IgD-negative memory B cell (primary cell): Measurements from ENCODE around the gene DNAL1. TPM values are rescaled to one million over a fixed set of nuclear protein-coding genes. Genes with fewer than 3 reads are reported as not detected.

Experiments used
- H3K27ac Mint-ChIP-seq, 3 donors: one replicate each; pipeline ENCODE4 v1.8.0; 2020 to 2022; ENCODE audit warnings: mild to moderate bottlenecking in 3 of 3, mixed read lengths in 3 of 3, moderate library complexity in 1 of 3
- H3K27me3 Mint-ChIP-seq: one replicate; pipeline ENCODE4 v1.8.0; 2021; ENCODE audit warnings: mixed read lengths
- H3K36me3 Mint-ChIP-seq: one replicate; pipeline ENCODE4 v1.8.0; 2020; ENCODE audit warnings: mild to moderate bottlenecking, mixed read lengths
- H3K4me1 Mint-ChIP-seq, 3 donors: one replicate each; pipeline ENCODE4 v1.8.0; 2020 to 2022; ENCODE audit warnings: mixed read lengths in 3 of 3, mild to moderate bottlenecking in 1 of 3
- H3K4me3 Mint-ChIP-seq, 4 donors: one replicate each; pipeline ENCODE4 v1.8.0; 2020 to 2022; ENCODE audit warnings: mild to moderate bottlenecking in 4 of 4, mixed read lengths in 4 of 4, moderate library complexity in 3 of 4
- H3K9me3 Mint-ChIP-seq, 3 donors: one replicate each; pipeline ENCODE4 v1.8.0; 2020 to 2021; ENCODE audit warnings: mixed read lengths in 3 of 3, mild to moderate bottlenecking in 1 of 3
- polyA plus RNA-seq: library from polyadenylated mRNA; unstranded; fragments of 300-500 nt; fragmentation: Illumina TruSeq; gene quantifications from one replicate; pipeline ENCODE4 v1.2.3, GENCODE V29; 2021

DNAL1 gene
- polyA plus RNA-seq, 1 donor from 2014 or later = 3.9 TPM

GRCh38 chr14:73732006-73732405, 87.2 kb downstream of the DNAL1 start:
- Mint-ChIP-seq H3K4me1 (peaks cover 8 to 23% (median 13%) of the 10 kb centered on the region in 3 donors), H3K27me3 (no peaks in the 10 kb centered on the region), H3K27ac (peak overlapping the region in 1 of 3 donors; percentile 68), H3K36me3 (peaks cover 3% of the 10 kb centered on the region), H3K4me3 (no peak overlapping the region), H3K9me3 (peaks cover 0 to 2% (median 0%) of the 10 kb centered on the region in 3 donors)

DNA sequence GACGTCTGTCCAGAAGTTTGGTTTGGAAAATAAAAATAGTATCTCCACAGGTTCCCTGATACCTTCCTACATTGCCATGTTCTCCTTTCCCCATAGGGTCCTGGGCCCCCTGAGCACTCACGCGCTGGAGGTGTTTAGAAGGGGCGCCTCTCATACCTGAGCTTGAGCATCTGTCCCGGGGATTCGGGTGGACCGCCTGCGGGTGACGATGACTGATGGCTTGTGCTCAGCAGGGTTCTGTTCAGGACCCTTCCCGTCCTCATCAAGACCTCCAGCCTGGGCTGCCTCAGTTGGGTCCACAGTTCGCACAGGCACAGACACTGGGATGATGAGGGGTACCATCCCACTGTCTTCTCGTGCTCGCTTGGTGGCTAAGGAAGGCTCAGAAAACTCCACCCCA, 92.1 kb downstream of the DNAL1 start:
- H3K27ac Mint-ChIP-seq = peak overlapping the region in 2 of 3 donors; percentile 10 to 82
- H3K36me3 Mint-ChIP-seq = peaks cover 3% of the 10 kb centered on the region
- H3K9me3 Mint-ChIP-seq = no peaks in the 10 kb centered on the region
- peaks cover 11 to 18% (median 15%) of the 10 kb centered on the region in 3 donors for H3K4me1 Mint-ChIP-seq
- no peak overlapping the region for H3K4me3 Mint-ChIP-seq
- no peaks in the 10 kb centered on the region for H3K27me3 Mint-ChIP-seq

- peak overlapping the region in 1 of 4 donors; percentile 34 for H3K4me3 Mint-ChIP-seq
- H3K4me1 Mint-ChIP-seq = peaks cover 29 to 32% (median 31%) of the 10 kb centered on the region in 3 donors
Observed at GRCh38 chr14:73738518-73739173, 93.9 kb downstream of the DNAL1 start.

DNA sequence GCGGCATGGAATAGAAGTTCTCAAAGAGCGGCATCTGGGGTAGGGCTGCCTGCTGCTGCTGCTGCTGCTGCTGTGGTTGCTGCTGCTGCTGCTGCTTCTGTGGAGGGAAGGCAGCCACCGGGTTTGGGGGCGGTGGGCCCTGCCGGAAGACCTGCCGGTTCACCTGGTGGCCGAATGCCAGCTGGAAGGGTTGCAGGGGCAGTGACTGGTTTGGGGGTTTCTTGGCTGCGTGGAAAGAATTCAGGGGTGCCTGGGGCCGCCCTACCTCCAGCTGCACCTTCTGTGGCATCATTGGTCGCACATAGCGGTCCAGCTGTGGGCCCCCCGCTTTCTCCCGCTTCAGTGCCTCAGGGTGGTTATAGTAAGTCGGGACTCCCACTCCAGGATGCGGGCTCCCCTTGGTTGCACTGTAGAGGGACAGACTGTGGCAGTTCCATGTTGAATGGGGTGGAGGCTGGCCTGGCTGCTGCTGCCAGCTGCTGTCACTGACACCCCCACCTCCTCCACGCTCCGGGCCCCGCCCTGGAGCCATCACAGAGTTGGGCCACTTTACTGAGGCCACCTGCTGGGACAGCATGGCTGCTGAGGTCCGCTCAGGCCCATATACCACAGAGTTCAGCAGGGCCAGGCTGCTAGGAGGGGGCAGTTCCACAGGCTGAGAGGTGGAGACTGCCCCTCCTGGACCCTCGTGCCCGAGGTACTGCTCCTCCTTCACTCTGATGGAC, 94.5 kb downstream of the DNAL1 start:
- Mint-ChIP-seq H3K36me3 (peaks cover 3% of the 10 kb centered on the region), H3K4me1 (peaks cover 34 to 38% (median 36%) of the 10 kb centered on the region in 3 donors), H3K9me3 (no peaks in the 10 kb centered on the region), H3K27ac (peak overlapping the region in 1 of 3 donors; percentile 67), H3K27me3 (no peaks in the 10 kb centered on the region), H3K4me3 (peak overlapping the region in 1 of 4 donors; percentile 34)

More at GRCh38 chr14:73738518-73739173, 93.9 kb downstream of the DNAL1 start:
- H3K36me3 Mint-ChIP-seq = peaks cover 3% of the 10 kb centered on the region
- H3K27me3 Mint-ChIP-seq = no peaks in the 10 kb centered on the region
- peak overlapping the region in 2 of 3 donors; percentile 51 to 59 for H3K27ac Mint-ChIP-seq
- H3K9me3 Mint-ChIP-seq = no peaks in the 10 kb centered on the region

- H3K27me3 Mint-ChIP-seq = no peaks in the 10 kb centered on the region
- no peaks in the 10 kb centered on the region for H3K36me3 Mint-ChIP-seq
- H3K4me3 Mint-ChIP-seq = peak overlapping the region in 2 of 4 donors; percentile 51 to 68
- H3K27ac Mint-ChIP-seq = peak overlapping the region; percentile 13 to 87 (median 23)
- peaks cover 38 to 44% (median 41%) of the 10 kb centered on the region in 3 donors for H3K4me1 Mint-ChIP-seq
- no peaks in the 10 kb centered on the region for H3K9me3 Mint-ChIP-seq
Observed at GRCh38 chr14:73739899-73740617, 95.3 kb downstream of the DNAL1 start.

GRCh38 chr14:73740618-73741326, 96.0 kb downstream of the DNAL1 start:
- no peaks in the 10 kb centered on the region for H3K27me3 Mint-ChIP-seq
- H3K27ac Mint-ChIP-seq = peak overlapping the region; percentile 39 to 92 (median 87)
- H3K4me3 Mint-ChIP-seq = peak overlapping the region; percentile 68 to 89 (median 85)
- H3K9me3 Mint-ChIP-seq = no peaks in the 10 kb centered on the region
- peaks cover 44 to 52% (median 45%) of the 10 kb centered on the region in 3 donors for H3K4me1 Mint-ChIP-seq
- no peaks in the 10 kb centered on the region for H3K36me3 Mint-ChIP-seq

DNA sequence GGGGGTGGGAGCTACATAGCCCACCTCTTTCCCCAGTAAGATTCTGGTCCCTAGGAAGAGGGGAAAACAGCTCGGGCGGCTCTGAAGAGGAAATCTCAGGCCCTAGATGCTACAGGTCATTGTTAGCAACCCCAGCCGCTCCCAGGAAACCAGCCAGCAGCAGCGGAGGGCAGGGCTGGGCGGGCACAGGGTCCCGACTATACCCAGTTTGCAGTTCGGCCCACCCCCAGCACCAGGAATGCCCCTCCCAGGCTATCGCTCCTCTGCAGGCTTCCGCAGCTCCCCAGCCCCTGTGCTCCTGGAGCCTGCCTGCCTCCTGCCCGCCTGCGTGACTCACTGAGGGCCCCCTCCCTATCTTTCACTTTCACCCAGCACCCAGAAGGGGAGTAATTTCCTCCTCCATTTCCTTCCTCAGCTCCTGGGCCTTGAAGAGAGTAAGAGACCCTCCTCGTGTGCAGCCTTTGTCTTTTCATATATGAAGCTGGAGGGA, 96.6 kb downstream of the DNAL1 start:
- Mint-ChIP-seq H3K4me3 (peak overlapping the region; percentile 68 to 89 (median 85)), H3K4me1 (peaks cover 44 to 55% (median 48%) of the 10 kb centered on the region in 3 donors), H3K27me3 (no peaks in the 10 kb centered on the region), H3K9me3 (no peaks in the 10 kb centered on the region), H3K36me3 (no peaks in the 10 kb centered on the region), H3K27ac (peak overlapping the region; percentile 87 to 92 (median 87))

DNA sequence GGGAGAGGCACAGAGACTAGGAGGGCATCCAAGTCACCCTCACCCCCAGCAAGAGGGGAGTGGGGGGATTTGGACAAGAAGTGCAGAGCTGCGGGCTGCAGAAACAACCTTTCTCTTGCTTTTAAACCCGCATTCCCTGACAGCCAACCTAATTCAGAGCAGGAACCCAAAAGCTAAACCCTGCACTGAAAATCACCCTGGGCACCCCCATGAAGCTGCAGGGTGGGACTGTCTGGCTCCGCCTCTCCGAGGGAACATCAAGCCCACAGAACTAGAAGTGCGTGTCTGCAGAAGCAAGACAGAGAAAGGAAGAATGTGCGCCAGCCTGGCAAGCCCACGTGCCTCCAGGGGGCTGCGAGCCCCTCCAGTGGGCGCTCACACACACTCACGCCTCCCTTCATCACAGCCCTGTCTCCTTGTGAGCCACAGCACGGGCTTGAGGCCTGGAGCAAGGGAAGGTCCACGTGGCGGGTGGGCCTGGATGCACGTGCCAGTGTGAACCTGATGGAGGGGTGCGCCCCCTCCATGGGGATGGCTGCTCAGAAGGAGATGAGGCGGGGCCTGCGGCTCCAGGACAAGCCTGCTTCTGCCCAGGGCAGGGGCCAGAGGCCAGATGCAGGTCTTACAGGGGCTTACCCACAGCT, 97.2 kb downstream of the DNAL1 start:
- H3K9me3 Mint-ChIP-seq = no peaks in the 10 kb centered on the region
- H3K4me1 Mint-ChIP-seq = peaks cover 45 to 61% (median 53%) of the 10 kb centered on the region in 3 donors
- H3K36me3 Mint-ChIP-seq = no peaks in the 10 kb centered on the region
- H3K4me3 Mint-ChIP-seq = peak overlapping the region; percentile 68 to 90 (median 86)
- peak overlapping the region; percentile 87 to 93 (median 92) for H3K27ac Mint-ChIP-seq
- H3K27me3 Mint-ChIP-seq = no peaks in the 10 kb centered on the region

DNA sequence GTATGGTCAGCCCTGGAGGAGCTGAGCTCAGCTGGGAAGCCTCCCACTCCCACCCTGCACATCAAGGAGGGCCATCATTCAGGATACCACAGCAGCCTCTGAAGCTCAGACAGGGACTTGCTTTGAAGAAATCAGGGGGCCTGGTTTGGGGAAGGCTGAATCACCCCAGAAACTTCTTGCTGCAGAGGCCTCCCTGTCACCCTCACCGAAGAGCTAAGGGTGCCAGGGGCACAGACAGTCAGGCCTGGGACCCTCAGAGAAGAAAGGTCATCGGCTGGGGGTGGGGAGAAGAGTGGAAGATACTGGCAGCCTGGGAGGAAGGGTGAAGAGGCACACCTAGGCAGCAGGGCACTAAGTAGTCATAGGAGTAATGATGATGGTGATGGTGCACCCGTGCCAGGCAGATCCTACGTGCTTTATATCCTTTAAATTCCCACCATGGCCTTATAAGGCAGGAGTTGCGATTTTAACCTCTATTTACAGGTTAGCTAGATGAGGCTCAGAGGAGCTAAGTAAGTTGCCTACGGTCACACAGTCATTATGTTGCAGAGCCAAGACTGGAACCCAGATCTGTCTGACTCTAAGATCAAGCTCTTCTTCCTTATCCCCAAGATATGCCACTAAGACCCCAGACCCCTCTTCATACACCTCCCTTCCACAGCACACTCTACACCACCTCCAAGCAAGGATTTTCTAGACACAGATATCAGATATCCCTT, 97.9 kb downstream of the DNAL1 start:
- H3K27ac Mint-ChIP-seq = peak overlapping the region; percentile 87 to 95 (median 93)
- peaks cover 52 to 68% (median 58%) of the 10 kb centered on the region in 3 donors for H3K4me1 Mint-ChIP-seq
- no peaks in the 10 kb centered on the region for H3K27me3 Mint-ChIP-seq
- no peaks in the 10 kb centered on the region for H3K36me3 Mint-ChIP-seq
- H3K9me3 Mint-ChIP-seq = no peaks in the 10 kb centered on the region
- peak overlapping the region; percentile 68 to 90 (median 86) for H3K4me3 Mint-ChIP-seq

GRCh38 chr14:73743431-73743931, 98.7 kb downstream of the DNAL1 start:
- H3K27ac Mint-ChIP-seq = peak overlapping the region; percentile 87 to 95 (median 93)
- peaks cover 58 to 76% (median 65%) of the 10 kb centered on the region in 3 donors for H3K4me1 Mint-ChIP-seq
- no peaks in the 10 kb centered on the region for H3K36me3 Mint-ChIP-seq
- no peaks in the 10 kb centered on the region for H3K27me3 Mint-ChIP-seq
- H3K9me3 Mint-ChIP-seq = no peaks in the 10 kb centered on the region
- H3K4me3 Mint-ChIP-seq = peak overlapping the region; percentile 68 to 90 (median 86)

GRCh38 chr14:73744175-73744867, 99.5 kb downstream of the DNAL1 start:
- Mint-ChIP-seq H3K36me3 (no peaks in the 10 kb centered on the region), H3K4me1 (peaks cover 64 to 81% (median 71%) of the 10 kb centered on the region in 3 donors), H3K27me3 (no peaks in the 10 kb centered on the region), H3K9me3 (no peaks in the 10 kb centered on the region), H3K4me3 (peak overlapping the region; percentile 48 to 90 (median 78)), H3K27ac (peak overlapping the region; percentile 87 to 95 (median 93))

DNA sequence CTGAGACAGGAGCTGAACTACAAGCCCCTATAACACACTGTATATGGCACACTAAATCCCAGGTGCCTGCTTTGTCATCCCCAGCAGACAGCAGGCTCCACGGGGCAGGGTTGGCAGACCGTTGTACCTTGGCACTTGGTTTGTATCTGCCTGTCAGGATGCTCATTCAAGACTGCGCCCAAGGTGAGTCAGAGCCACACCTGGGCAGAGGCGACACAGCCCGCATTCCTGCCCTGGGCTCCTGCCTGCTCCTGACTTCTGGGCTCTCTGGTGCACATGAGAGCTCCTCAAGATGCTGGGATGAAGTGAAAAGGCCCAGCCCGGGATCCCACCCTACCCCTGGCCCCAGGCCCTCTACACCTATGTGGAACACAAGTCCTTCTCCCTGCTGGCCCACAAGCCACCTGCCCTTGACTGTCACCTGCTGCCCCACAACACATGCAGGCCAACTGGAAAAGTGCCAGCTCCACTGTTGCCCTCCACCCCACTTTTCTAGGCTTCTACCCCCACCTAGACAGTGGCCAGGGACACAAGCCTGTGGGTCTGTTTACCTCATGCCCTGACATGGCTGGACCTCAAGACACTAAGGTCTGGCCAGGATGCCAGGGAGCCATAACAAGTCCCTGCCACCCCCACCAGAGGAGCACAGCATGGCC, 100.2 kb downstream of the DNAL1 start:
- peak overlapping the region; percentile 48 to 90 (median 78) for H3K4me3 Mint-ChIP-seq
- peaks cover 69 to 87% (median 77%) of the 10 kb centered on the region in 3 donors for H3K4me1 Mint-ChIP-seq
- peak overlapping the region; percentile 3 to 93 (median 87) for H3K27ac Mint-ChIP-seq
- H3K9me3 Mint-ChIP-seq = no peaks in the 10 kb centered on the region
- H3K36me3 Mint-ChIP-seq = no peaks in the 10 kb centered on the region
- H3K27me3 Mint-ChIP-seq = no peaks in the 10 kb centered on the region
